ENCODE data around the gene RDH11.
"Not testable (repeated sequence)": the region's sequence is repeated elsewhere in the genome, so short reads cannot be mapped to it uniquely, and the experiment has no call there.

RDH11 gene

GRCh38 chr14:67695394-67695949 is at the start of gene RDH11:
RDH11 (minus strand) TSS chr14:67695764; CDS start chr14:67695703, 61 bp downstream.
- peak; percentile 94 to 96 (median 95) for DNase-seq

- no peak for DNase-seq
Observed at GRCh38 chr14:67744046-67744445, 48.5 kb upstream of the RDH11 start.

GRCh38 chr14:67738740-67739504 is 43.4 kb upstream of the RDH11 start:
- DNase-seq: peak; percentile 62 to 70 (median 66)

GRCh38 chr14:67736771-67737170 is 41.2 kb upstream of the RDH11 start:
- no peak for DNase-seq

DNA sequence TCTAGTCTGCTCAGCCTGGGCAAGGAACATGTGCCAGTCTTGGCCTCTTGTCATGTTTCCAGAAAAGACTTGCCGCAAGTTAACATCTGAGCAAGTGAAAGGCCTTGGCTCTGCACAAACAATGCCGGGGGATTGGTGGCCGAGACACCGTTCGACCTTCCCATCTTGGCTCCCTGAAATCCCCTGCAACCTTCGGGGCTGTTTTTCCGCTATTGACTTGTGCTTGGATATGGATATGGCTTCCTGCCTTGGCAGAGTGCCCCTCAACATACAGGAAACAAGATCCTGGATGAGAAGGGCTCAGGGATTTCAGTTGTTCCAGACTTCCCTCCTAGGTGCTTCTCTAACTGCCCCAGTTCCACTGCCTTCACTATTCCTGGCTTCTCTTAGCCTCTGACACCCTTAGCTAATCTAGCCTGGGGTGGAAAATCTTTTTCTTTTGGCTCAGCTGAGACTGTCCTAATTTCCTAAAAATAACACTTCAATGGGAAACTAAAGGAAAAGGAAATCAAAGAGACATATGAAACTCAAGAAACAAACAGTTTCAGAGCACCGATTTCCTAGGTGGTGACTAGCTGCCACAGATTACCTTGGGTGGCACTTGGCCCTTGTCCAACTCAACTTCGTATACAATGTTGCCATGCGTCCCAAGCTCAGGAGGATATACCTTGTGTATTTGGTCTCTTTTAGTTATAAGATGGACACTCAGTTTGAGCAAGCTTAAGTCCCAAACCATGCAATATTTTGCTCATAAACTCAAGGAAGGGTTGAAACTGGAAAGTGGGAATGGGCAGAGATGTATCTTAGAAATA is 40.0 kb upstream of the RDH11 start:
- no peak for DNase-seq

DNA sequence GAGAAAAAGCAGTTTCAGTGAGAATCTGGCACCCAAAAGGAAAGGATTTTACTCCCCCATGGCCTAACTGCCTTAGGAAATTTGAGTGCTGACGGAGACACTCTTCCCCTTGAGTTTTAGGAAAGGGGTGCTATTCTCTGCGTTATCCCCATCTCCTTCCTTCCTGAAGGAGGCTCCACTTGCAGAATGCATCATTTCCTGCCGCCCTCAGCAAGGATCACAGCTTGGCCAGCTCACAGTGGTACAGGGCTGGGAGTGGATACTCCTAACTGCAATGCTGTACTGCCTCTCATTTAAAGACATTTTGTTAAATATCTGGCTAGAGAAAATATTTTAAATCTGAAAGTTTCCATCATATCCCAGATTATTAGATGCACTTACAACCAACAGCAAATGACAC is 39.1 kb upstream of the RDH11 start:
- no peak for DNase-seq

DNA sequence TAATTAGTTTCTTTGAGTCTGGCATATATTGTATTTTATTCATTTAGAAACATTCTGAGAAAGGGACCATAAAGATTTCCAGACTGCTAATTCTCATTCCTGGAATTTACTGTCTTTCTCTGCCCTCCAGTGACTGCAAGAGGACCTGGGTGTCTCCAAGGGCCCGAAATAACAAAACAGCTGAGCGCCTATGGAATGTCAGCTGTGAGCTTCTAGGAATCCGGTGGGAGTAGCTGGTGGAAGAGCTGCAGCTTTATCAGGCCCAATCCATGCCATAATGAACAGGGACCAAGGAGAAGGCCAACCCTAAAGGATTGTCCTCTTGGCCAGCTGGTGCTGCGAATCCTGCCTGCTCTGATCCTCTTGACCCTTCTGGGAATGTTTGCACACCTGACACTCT is 38.1 kb upstream of the RDH11 start:
- no peak for DNase-seq

DNA sequence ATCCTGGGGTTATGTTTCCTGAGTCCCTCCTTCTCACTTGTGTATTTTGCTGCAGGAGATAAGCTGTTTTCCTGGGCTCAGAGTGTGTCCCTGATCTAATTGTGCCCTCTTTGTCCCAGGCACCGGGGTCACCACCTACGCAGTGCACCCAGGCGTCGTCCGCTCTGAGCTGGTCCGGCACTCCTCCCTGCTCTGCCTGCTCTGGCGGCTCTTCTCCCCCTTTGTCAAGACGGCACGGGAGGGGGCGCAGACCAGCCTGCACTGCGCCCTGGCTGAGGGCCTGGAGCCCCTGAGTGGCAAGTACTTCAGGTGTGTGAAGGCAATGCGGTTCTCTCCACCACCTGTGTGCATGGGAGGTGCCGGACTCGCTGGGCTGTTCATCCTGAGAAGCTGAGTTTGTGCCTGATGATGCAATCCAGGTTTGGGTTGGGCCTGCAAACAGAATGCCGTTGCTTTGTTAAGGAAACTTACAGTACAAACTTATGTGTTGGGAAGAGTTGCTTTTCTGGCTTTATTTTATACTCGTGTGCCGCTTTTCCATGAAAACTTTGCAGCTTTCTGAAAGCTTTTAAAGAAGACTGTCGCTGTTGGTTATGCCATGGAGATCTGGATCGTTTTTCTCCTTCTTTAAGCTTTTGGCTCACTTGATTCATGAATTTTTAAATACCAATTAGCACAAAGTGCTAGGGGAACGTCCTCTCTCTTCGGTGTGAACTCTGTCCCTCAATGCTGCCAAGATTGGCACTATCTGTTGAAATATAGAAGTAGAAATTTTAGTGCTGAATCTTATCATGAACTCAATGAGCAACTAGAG is 33.7 kb upstream of the RDH11 start:
- DNase-seq: no peak

- no peak for DNase-seq
Observed at GRCh38 chr14:67728258-67728657, 32.7 kb upstream of the RDH11 start.

GRCh38 chr14:67727361-67727760 is 31.8 kb upstream of the RDH11 start:
- no peak for DNase-seq

DNA sequence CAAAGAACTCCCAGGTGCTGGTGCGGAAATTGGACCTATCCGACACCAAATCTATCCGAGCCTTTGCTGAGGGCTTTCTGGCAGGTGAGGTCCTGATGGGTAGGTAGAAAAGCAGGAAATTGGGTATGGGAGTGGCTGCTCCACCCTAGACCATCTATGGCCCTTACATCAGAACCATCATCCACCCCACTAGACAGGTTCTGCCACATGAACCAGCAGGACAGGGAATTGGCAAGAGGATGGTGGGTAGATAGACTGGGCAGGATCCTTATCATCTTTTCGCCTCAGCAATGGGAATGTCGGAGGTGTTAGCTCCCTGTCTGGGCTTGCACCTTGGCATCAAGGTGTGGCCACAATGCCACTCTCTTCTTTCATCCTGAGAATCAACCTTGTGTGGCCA is 29.6 kb upstream of the RDH11 start:
- no peak for DNase-seq

DNA sequence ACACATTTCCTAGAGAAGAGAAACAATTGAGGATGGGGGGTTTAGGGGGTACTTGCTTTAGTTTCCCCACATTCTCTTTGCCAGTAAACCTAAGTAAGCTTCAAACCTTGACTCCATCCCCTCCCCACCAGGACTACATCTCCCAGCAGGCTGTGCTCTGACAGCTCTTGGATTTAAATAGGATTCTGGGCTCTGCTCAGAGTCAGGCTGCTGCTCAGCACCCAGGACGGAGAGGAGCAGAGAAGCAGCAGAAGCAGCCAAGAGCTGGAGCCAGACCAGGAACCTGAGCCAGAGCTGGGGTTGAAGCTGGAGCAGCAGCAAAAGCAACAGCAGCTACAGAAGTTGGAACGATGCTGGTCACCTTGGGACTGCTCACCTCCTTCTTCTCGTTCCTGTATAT is 26.7 kb upstream of the RDH11 start:
- no peak for DNase-seq

DNA sequence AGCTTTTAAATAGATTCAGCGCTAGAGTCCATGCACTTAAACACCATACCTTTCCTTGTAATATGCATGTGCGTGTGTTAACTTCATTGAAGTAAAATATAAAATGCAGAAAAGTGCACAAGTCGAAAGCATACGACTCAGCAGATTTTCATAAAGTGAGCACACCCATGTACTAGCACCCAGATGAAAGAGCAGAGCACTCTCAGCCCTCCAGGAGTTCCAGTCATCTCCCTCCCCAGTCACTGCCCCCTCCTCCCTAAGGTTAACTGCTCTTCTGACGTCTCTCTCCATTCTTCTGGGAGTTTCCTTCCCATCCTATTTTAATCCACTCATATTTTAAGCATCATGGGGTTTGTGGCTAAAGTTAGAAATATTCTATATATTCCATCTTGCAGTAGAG is 26.3 kb upstream of the RDH11 start:
- no peak for DNase-seq

GRCh38 chr14:67719866-67720265 is 24.3 kb upstream of the RDH11 start:
- no peak for DNase-seq

- DNase-seq: not testable (repeated sequence)
Observed at GRCh38 chr14:67719385-67719784, 23.8 kb upstream of the RDH11 start.

DNA sequence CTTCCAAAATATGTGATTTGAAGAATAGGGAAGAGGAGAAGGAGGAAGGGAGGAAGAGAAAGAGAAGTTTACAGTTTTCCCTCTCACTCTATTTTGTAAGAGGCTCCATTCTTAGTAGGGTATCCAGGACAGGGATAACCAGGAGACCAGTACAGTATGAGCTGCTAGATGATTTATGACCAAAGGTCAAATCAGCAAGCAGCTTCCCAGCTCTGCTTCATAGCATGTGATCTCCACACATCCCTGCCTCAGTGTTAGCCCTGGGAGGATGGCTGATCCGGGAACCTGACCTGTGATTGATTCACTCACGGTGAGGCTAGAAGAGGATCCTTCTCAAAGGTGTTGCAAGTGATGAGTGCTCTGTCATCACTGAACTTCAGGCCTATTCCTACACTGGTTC is 22.7 kb upstream of the RDH11 start:
- DNase-seq: no peak

- DNase-seq: no peak
Observed at GRCh38 chr14:67717048-67717447, 21.5 kb upstream of the RDH11 start.

DNA sequence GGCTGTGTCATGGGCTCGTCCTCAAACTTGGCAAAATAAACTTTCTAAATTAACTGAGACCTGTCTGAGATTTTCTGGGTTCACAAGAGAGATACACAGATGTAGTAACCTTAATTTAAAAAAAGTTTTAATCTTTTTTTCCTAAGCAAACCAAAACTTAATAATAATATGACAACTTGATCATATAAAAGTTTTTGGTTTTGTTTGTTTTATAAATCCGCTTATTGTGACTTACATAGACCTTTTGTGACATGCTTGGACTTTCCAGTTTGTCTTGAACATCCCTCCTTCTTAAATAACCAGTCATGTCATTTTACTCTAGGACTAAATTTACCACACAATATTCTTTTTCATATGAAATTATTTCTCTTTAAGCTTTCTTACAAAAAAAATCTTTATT is 14.6 kb upstream of the RDH11 start:
- DNase-seq: no peak

DNA sequence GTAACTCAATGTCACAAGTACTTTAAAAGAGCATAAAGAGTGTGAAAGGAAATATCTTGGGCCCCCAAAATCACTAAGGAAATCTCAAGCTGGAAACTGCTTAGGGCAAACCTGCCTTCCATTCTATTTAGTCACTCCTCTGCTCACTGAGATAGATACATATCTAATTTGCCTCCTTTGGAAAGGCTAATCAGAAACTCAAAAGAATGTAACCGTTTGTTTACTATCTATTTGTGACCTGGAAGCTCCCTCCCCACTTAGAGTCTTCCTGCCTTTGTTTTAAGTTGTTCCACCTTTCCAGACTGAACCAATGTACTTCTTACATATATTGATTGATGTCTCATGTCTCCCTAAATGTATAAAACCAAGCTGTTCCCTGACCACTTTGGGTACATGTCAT is 14.2 kb upstream of the RDH11 start:
- DNase-seq: not testable (repeated sequence)

DNA sequence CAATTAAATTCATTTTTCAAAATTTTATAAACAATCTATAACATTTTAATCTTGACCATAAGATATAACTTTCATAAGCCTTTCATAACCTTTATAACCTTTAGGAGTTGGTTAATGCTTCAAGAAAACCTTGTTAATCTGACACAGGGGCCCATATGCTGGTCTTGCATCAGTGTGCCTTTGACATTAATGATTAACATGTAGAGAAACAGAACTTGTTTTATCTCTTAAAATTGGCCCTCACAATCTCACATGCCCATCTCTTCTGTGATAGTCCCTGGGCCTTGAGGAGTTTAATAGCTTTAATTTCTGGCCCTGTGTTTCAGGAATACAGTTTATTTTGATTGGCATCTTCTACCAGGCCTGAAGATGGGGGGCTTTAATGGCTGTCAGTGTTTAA is 13.8 kb upstream of the RDH11 start:
- DNase-seq: not testable (repeated sequence)

- DNase-seq: no peak
Observed at GRCh38 chr14:67705211-67705610, 9.6 kb upstream of the RDH11 start.

- DNase-seq: peak; percentile 67 to 77 (median 72)
Observed at GRCh38 chr14:67704484-67705089, 9.0 kb upstream of the RDH11 start.

GRCh38 chr14:67703997-67704396 is 8.4 kb upstream of the RDH11 start:
- peak; percentile 48 to 69 (median 49) for DNase-seq

Measured in suppressor macrophage treated with lipopolysaccharide for 1 hour (primary cell).